AG04449 (cell line): ENCODE measurements around the gene PITPNM2.

Experiments
- CTCF ChIA-PET: fragments of 350-600 bp; formaldehyde crosslinking; extraction: SDS; loops from one replicate; lab custom pipeline; 2021; ENCODE audit warnings: antibody characterized with exemption; lab: Yijun Ruan, JAX
- POLR2A ChIA-PET: fragments of 400-600, 350-600 bp; formaldehyde crosslinking; extraction: SDS; loops from one replicate; lab custom pipeline; 2020; ENCODE audit warnings: antibody characterized with exemption, inconsistent platforms; lab: Yijun Ruan, JAX
- DNase-seq: peaks from one replicate; pipeline ENCODE4 v3.0.0-alpha.2; 2010; ENCODE audit warnings: low read depth, low spot score
- H3K4me3 ChIP-seq: 2 replicates; pipeline ENCODE4 v1.5.1; 2011; ENCODE audit warnings: low read depth, mild to moderate bottlenecking, control low read depth, low read length
- TF ChIP-seq, protein P1 (sequence below): IDR thresholded peaks from one replicate; pipeline ENCODE4 v1.5.1; 2011; ENCODE audit warnings: mild to moderate bottlenecking, moderate library complexity, low read length, control low read depth, inconsistent platforms; ENCODE audit not compliant: insufficient read depth; ENCODE audit errors: missing control alignments

The PITPNM2 gene

DNA sequence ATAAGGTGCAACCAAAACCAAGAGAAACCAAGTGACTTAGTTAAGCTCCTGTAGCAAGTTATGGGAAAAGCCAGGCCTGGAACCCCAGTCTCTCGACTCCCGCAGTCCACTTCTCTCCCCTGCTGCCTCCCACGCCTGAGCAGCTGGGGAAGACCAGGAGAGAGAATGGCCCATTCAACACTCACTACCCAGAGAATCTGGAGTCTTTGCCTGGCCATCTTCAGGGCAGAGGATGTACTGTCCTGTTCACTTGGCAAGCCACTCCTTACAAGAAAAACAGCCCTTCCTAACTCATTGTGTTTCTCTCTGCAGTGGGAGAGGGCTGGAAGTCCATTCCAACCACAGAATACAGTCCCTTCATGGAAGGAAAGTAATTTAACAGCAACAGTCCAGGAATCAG lies 1.8 kb downstream of the PITPNM2 start:
- CTCF ChIA-PET = interaction anchor here (0.9 to 1.3 kb wide), 3 partner anchors 13 to 109 kb away, joined by 3 to 4 read pairs (median 4); no protein-coding TSS in a partner anchor
- no peak overlapping the region; the same call in 1 of the 2 replicates for H3K4me3 ChIP-seq
- no peak for DNase-seq
- POLR2A ChIA-PET = interaction anchor here (0.7 to 1.7 kb wide), 3 partner anchors 23 to 169 kb away, joined by 3 to 6 read pairs (median 3); partner anchors contain the start of gene ARL6IP4
- TF ChIP-seq, protein P1, sequence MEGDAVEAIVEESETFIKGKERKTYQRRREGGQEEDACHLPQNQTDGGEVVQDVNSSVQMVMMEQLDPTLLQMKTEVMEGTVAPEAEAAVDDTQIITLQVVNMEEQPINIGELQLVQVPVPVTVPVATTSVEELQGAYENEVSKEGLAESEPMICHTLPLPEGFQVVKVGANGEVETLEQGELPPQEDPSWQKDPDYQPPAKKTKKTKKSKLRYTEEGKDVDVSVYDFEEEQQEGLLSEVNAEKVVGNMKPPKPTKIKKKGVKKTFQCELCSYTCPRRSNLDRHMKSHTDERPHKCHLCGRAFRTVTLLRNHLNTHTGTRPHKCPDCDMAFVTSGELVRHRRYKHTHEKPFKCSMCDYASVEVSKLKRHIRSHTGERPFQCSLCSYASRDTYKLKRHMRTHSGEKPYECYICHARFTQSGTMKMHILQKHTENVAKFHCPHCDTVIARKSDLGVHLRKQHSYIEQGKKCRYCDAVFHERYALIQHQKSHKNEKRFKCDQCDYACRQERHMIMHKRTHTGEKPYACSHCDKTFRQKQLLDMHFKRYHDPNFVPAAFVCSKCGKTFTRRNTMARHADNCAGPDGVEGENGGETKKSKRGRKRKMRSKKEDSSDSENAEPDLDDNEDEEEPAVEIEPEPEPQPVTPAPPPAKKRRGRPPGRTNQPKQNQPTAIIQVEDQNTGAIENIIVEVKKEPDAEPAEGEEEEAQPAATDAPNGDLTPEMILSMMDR = no peak

DNA sequence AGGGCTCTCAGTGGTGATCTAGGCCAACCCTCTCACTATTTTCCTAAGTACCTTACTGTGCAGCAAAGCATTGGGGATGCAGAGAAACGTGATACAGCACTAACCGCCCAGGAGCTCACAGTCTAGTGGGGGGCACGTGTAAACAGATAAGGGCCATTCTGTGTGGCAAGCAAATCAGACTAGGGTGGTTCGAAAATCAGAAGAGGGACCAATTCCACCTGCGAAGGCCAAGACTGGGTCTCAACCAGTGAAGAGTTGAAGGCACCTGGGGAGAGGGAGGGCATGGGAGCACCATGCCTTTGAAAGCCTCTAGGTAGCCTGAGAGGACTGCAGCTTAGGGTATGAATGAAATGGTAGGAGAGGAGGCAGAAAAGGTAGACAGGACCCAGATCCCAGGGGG lies 2.2 kb downstream of the PITPNM2 start:
- no peak for DNase-seq
- CTCF ChIA-PET = interaction anchor here (1.0 kb wide), 1 partner anchor 14 kb away, joined by 4 read pairs; no protein-coding TSS in a partner anchor
- TF ChIP-seq, protein P1 = no peak
- POLR2A ChIA-PET = no interaction called here
- H3K4me3 ChIP-seq = no peak overlapping the region

DNA sequence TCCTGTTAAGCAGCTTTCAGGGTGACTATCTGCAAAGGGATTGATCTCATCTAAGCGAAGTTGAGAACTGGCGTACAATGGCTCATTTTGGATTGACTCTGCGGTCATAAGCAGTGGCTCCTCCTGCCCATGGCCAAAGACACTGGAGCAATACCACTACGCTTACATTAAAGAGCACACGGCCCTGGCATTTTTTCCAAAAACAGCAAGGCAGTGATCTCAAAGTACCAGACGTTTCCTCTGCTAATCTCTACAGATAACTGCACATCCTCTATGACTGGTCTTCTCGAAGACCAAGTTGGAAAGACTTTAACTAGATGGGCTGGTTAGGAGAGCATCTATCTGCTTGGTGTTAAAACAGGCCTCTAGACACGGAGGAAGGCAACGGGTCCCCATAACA lies 2.7 kb downstream of the PITPNM2 start:
- no peak for DNase-seq

DNA sequence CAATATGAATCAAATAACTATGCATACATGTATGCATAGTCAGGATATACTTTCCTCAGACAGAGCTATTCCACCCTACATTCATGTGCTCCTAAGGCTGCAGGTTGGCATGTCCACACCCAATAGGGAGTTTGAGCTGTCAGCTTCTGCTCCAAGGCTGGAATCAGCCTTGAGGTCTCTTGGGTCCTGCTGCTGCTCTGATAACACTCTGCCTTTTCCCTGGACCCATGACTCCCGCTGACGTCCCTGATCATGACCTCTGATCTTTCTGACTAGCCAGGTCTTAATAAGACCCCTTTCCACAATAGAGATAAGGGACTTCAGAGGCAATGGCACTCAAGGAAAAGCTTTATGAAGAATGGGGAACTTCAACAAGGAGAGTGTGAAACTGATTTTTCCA lies 5.7 kb downstream of the PITPNM2 start:
- ChIA-PET CTCF (interaction anchor here (1.0 to 1.4 kb wide), 5 partner anchors 10 to 199 kb away, joined by 3 to 4 read pairs (median 3); no protein-coding TSS in a partner anchor), POLR2A (interaction anchor here (0.6 kb wide), 1 partner anchor 371 kb away, joined by 4 read pairs; no protein-coding TSS in a partner anchor)
- H3K4me3 ChIP-seq = no peak overlapping the region
- no peak for DNase-seq
- TF ChIP-seq, protein P1 = no peak

More for the DNA sequence above, 2.7 kb downstream of the PITPNM2 start:
- H3K4me3 ChIP-seq = no peak overlapping the region
- TF ChIP-seq, protein P1 = no peak
- ChIA-PET CTCF (no interaction called here), POLR2A (no interaction called here)

DNA sequence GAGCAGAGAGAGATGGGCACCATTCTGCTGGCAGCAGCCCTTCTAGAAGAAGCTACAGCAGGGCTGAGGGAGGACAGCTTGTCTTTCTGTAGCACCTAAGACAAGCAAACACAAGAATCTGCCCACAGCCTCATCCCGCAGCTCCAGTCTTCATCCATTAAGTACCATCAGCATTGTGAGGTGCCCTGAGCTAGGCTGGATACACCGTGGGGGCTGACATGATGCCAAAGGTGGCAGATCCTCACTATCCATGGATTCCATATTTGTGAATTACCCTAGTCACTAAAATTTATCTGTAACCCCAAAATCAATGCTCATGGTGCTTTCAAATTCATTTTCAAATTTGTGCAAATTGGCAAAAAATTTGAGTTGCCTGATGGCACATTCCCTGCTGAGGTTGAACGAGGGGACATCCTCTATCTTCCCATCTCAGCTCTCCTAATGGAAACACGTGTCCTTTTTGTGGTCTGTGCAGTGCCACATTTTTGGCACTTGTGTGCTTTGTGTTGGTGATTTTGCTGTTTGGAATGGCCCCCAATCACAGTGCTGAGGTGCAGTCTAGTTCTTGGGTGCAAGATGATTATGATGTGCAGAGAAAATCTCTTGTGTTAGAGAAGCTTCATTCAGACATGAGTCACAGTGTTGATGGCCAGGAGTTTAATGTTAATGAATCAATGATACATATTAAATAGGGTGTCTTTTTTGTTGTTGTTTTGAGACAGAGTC lies 7.0 kb downstream of the PITPNM2 start:
- TF ChIP-seq, protein P1 = no peak
- no peak for DNase-seq
- no peak overlapping the region for H3K4me3 ChIP-seq
- ChIA-PET POLR2A (interaction anchor here (1.0 kb wide), 1 partner anchor 23 kb away, joined by 3 read pairs; no protein-coding TSS in a partner anchor), CTCF (interaction anchor here (1.1 to 1.2 kb wide), 3 partner anchors 21 to 198 kb away, joined by 3 to 4 read pairs (median 3); no protein-coding TSS in a partner anchor)
